Activated CD8-positive, alpha-beta memory T cell treated with anti-CD3 and anti-CD28 coated beads, Interleukin-2, amount 50 U/mL, for 24 hours (primary cell): ENCODE data around the gene SNX32.
A peak's percentile ranks its signal among the peaks of the same experiment; 100 is the strongest.
"Not testable (repeated sequence)": the region's sequence is repeated elsewhere in the genome, so short reads cannot be mapped to it uniquely, and the experiment has no call there.

Experiments used
- DNase-seq: peaks from one replicate; pipeline ENCODE4 v3.0.0-alpha.2; 2020; ENCODE audit errors: extremely low read depth

SNX32 gene

DNA sequence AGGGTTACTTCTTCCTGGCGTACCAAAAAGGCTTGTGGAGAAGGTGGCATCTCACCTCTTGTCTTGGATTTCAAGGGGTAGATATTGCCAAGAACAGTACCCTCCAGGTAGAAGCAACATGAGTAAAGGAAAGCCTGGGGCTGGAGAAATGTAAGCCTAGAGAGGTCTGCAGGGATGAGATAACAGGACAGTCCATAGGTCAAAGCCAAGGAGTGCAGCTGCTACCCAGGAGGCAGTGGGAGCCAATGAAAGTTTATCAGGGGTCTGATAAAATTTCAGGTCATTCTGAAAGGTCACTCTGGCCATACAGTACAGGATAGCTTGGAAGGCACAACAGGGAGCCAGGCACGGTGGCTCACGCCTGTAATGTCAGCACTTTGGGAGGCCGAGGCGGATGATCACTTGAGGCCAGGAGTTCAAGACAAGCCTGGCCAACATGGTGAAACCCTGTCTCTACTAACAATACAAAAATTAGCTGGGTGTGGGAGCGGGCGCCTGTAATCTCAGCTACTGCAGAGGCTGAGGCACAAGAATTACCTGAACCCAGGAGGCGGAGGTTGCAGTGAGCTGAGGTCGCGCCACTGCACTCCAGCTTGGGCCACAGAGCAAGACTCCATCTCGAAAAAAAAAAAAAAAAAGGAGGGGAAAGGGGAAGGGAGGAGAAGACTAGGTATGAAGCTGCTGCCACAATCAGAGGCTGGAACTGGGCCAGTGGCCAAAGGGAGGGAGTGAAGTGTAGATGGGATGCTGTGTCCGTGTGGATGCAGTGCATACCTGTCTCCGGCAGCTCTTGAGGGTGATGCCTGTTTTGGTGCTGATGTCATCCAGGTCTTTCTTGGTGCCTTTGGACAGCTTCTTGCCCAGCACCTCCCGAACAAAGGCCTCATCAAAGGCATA is 53.3 kb downstream of the SNX32 start:
- no peak for DNase-seq

DNA sequence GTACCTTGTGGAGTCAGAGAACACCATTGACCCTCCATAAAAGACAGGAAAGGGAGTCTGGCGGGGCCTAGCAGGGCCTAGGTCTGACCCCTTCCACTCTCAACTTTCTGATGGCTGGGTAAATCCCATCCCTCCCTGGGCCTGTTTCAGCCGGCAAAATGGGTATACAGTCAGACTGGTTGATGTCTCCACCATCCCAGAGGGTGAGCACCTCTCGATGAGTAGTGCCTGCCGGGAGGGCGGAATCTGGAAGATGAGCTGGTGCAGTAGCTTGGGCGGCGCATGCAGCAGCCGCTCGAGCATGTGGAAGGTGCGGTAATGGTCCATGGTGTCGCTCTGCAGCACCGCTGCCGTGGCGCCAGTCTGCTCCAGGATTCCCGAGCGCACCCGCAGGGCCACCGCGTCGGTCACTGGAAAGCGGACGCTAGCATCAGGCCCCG is 54.0 kb downstream of the SNX32 start:
- no peak for DNase-seq

DNA sequence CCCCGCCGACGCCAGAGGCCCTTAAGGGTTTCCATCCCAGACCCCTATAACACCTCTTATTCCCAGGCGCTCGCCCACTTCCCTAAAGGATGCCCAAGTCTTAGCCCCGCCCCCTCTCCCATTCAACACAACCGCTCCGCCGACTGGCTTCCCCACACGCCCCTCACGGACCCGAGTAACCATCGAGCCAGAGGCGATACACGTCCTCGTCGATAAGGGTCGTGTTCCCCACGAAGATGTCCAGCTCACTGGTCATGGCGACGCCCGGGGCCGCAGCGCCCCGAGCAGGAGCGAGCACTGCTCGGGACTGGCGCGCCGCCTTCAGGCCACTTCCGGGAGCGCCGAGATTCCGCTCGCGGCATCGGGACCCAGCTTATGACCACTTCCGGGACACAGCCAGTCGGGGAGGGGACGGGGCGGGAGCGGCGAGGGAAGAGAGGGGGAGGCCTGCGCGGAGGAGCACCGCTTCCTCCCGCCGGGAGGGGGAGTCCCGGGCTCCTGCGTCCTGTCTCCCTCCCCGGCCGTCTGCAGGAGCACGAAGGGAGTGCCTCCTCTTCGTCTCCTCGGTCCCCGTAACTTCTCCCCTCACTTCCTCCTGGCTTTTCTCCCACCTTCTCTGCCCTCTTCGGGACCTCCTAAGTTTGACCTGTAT is 54.5 kb downstream of the SNX32 start, which contains the start of gene FIBP:
FIBP (minus strand) TSS at position 309 of the 652 bp plus-strand sequence; CDS start at position 256, 53 bp downstream.
- DNase-seq, result peak; percentile 89

DNA sequence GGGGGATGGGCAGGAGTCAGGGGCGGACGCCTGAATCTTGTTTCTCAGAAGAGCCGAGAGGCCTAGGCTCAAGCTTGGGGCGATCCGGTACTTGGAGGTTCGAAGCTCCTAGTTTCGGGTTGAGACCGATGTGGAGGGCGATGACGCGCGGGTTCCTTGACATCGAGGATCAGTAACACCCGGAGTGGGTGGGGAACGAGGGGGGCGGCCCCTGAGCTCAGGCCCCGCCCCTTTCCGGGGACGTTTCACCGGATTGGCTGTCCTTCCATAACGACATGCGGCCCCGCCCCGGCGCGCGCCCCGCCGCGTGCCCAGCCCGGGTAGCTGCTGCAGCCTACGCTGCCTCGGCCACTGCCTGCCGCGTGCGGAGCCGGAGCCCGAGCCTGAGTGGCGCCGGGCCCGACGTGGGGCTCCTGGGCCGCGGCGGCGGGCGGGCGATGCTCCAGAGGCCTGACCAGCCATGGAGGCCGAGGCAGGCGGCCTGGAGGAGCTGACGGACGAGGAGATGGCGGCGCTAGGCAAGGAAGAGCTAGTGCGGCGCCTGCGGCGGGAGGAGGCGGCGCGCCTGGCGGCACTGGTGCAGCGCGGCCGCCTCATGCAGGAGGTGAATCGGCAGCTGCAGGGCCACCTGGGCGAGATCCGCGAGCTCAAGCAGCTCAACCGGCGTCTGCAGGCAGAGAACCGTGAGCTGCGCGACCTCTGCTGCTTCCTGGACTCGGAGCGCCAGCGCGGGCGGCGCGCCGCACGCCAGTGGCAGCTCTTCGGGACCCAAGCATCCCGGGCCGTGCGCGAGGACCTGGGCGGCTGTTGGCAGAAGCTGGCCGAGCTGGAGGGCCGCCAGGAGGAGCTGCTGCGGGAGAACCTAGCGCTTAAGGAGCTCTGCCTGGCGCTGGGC is 56.8 kb downstream of the SNX32 start, which contains the start of gene CCDC85B:
CCDC85B (plus strand) TSS at position 350 of the 895 bp plus-strand sequence; CDS start at position 461, 111 bp downstream.
- peak; percentile 97 for DNase-seq

DNA sequence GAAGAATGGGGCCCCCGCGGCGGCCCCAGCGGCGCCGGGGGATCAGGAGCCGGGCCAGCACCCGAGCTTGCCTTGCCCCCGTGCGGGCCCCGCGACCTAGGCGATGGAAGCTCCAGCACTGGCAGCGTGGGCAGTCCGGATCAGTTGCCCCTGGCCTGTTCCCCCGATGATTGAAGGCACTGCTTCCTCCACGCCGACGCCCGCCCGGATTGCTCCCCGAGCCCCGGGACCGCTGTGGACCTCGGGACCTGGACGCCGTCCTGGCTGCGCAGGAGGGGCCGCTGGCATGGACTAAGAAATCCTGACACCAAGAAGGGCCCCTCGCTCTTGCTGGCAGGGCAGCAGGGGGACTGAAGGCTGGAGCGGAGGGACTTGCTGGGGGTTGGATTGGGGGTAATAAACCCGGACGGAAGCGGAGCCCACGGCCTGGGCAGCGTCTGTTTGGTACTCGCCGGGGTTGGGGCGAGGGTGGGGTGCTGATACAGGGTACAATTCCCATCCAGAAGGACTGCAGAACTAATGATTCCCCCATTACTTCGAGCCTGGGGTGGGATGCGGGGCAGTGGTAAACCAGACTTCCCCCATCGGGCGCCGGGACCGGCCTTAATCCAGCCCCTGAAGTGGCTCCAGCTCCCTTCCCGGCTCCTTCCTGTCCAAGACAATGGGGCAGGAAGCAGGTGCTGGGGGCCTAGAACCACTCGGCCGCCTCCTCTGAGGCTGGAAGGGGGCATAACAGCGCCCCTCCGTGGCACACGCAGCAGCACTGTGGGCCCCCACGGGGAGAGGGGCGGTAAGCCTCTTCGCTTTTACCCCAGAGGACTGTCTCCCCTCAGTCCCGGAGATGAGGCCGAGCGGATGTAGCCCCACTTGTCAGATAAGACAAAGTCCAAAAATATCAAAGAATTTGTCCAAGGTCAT is 57.7 kb downstream of the SNX32 start:
- no peak for DNase-seq

DNA sequence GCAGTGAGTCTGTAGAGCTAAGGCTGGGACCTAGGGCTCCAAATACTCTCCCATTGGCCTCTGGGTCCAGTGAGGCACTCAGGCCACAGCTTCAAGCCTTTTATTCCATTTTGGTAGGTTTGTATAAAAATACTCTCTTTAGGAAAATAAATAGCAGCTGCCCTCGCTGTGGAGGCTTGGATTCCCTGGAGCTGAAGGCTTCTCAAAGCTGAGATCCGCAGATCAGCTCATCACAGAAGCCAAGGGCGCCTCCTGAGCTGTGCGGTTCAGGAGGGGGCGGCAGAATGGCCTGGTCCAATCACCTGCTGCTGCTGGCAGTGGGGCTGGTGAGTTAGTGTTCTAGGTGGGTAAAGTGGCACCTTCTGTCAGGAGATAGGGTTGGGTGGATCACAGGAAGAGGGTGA is 58.4 kb downstream of the SNX32 start:
- DNase-seq, result not testable (repeated sequence)

DNA sequence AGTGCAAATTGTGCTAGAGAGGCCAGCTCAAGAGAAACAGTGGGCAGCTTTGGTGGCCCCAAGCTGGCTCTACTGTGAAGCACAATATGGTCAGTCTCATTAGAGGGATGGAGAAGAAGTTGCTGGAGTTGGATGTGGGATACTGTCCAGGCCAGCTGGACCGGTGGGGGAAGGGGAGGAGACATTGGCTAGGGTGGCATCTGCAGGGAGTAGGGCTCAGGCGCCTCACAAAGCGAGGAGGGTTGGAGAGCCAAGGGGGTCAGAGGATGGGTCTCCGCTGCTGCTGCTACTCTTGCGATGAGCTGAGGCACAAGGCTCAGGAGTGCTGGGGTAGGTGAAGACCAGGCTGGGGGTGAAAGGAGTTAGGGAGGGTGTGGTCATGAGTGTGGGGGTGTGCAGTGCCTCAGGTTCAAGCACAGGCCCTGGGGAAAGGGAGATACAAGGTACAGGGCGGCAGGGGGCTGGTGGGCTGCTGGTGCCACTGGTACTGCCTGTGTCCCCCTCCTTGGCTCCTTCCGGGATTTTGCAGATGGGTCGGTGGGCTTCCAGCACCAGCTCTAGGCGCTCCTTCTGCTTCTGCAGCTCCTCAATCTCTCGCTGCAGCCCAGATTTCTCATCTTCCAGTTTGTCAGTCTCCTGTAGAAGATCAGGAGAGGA is 59.0 kb downstream of the SNX32 start:
- no peak for DNase-seq

DNA sequence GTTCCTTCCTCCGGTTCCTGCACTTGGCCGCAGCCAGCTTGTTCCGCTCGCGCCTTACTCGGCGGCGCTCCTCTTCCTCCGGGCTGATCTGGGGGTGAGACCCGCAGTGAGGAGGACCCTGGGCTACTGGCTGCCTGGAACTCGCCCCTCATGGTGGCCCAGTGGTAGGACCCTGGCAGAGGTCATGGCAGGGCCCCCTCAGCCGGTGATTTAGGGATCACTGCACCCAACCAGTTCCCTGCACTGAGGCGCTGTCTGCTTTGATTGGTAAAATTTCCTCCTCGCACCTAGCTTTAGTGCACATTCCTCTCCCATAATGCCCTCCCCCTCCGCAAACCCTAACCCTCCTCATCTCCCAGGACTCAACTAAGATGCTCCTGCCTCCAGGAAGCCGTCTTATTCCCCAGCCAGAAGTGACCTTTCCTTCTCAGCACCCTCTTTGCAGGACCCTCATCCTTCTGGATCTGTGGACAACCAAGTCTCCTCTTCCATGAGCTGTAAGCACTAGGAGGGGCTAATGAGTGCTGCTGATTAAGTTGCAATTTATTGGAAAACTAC is 60.4 kb downstream of the SNX32 start:
- DNase-seq, result no peak

DNA sequence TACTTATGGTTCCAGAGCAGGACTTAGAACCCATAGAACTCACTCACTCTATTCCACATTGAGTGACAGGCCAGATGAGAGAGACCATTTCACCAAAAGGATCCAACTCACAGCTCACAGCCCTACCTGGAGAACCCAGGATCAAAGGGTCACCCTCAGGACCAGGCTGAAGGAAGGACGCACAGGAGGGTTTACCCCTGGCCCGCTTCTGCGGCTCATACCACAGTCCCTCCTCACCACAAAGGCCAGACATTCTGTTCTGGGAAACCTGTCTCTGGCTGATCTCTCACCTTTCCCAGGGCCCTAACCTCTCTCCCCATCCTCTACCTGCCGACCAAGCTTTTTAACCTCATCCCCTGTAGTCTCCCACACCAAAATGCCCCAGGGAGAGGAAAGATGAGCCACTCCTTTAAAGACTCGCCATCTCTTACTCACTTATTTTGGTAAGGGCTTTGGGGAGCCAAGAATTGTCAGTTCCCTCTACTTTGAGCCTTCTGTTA is 61.8 kb downstream of the SNX32 start:
- no peak for DNase-seq

DNA sequence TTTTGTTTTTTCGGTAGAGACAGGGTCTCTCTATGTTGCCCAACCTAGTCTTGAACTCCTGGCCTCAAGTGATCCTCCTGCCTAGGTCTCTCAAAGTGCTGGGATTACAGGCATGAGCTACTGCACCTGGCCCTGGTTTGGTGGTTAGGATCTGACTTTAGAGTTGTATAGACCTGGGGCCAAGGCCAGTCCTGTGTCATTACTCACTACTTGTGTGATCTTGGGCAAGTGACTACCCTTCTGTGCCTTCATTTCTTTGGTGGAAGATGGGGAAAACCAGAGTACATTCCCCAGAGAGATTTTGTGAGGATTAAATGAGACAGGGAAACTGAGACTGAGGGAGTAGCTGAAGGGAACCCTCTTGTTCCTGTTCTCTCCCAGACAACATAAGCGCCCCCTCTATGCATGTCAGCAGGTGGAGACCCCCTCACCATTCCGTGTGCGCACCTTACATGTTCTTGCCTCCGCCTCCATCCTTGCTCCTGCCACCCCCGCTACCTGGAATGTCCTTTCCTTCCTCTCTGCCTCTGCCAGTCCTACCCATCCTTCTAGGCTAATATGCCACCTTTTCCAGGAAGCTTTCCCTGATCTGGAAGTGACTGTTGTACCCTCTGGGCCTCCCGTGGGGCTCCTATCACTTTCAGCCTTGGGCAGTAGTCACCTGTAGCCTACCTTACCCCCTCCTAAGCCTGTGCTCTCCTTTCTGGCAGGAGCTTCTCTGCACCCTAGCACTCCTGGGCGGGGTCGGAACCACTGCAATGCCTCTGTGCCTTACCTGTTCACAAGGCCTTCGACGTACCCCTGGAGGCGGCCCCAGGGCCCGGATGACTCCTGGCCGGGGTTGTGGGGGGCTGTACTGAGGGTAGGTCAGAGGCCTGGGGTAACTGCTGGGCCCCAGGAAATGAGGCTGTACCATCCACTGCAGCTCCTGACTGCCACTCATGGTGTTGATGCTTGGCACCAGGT is 62.6 kb downstream of the SNX32 start:
- no peak for DNase-seq

DNA sequence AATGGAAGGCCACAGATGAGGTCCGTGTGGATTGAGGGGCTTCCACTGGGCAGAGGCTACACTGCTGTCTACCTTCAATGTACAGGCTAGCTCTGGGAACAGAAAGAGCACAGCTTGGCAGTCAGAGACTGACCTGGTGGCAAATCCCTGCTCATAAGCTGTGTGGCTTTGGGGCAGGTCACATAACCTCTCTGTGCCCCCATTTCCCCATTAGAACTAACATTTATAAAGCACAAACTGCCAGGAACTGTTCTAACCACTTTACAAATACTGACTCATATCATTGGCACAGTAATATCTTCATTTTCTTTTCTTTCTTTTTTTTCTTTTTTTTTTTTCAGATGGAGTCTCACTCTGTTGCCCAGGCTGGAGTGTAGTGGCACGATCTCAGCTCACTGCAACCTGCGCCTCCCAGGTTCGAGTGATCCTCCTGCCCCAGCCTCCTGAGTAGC is 63.3 kb downstream of the SNX32 start:
- DNase-seq, result no peak

DNA sequence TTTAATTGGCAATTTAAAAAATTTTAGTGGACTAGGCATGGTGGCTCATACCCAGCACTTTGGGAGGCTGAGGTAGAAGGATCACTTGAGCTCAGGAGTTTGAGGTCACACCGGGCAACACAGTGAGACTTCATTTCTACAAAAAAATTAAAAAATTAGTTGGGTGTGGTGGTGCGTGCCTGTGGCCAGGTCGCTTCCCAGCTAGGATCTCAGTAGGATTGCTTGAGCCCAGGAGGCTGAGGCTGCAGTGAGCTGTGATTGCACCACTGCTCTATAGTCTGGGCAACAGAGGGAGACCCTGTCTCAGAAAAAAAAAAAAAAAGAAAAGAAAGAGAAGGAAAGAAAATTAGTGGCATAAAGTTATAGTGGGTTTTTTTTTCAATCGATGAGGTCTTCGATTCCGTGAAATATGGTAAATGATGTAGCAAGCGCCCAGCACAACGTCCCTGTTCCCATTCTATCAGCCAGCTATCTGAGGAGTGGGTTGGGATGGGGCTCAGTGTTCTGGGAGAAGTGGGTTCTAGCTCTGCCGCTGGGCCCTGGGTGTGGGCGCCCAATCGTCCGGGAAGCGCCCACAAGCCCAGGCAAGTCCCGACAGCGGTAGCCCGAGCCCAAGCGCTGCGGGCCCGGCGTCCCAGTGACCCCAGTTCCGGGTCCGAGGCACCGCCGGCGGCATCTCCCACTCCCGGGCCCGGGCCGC is 65.0 kb downstream of the SNX32 start:
- no peak for DNase-seq

DNA sequence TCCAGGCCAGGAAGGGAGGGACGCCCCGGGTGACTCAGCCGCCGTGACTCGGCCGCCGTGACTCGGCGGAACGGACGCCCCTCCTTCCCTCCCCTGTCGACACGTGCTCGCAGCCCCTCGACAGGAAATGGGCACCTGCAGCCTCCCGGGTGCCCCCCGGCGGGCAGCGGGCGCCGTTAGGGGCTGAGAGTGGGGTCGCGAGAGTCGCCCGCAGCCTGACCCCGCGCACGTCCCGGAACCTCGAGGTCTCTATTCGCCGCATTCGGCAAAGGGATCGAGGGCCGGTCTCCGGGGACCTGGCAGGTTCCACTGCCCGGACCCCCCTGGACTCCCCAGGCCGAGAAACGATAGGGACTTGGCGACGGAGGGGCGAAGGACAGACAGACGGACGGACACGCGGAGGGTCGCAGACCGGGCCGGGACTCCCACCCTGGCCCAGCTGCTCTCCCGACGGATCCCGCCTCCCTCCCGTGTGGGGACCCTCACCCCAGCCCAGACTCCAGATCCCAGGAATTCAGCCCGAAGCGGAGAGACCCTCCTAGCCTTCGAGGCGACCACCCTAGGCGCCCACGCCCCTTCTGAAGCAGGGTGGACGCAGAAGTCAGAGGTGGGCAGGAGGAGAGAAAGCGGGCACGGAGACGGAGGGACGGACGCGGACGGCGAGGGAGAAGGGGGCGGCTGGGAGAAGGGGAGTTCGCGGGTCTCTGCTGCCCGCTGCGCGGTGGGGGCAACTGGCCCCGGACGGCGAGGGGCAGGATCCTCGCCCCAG is 65.8 kb downstream of the SNX32 start:
- DNase-seq, result no peak

DNA sequence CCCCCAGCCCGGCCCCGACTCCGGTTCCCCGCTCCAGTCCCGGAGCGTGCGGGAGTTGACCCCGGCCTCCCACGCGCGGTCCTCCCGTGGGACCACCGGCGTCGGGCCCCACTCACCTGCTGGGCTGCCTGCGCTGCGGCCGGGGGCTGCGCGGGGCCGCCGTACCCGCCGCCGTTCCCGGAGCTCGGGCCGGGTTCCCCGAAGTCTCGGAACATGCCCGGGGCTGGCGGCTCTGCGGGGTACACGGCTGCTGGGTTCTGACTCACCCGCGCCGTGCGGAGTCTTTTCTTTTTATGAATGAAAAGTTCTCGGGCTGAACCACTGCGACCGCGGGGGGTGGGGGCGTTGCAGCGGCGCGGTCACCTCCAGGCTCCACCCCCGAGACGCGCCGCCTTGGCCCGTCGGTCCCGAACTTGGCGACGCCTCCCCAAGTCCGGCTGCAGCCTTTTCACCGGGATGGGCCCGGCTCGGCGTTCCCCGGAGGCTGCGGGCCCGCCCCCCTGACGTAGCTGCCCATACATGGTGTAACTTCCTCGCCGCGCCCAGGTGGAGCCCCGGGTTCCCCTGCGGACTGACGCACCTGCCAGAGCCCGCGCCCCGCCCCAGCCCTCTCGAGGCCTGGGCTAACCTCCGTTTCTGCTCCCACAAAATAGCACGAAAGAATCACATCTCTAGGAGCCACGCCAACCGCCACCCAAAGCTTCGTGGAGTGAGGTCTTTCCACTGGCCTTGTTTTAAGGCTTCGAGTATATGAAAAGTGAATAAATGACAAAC is 66.5 kb downstream of the SNX32 start, which contains the start of gene FOSL1:
FOSL1 (minus strand) TSS at position 264 of the 774 bp plus-strand sequence; CDS start at position 215, 49 bp downstream.
- peak; percentile 82 for DNase-seq

DNA sequence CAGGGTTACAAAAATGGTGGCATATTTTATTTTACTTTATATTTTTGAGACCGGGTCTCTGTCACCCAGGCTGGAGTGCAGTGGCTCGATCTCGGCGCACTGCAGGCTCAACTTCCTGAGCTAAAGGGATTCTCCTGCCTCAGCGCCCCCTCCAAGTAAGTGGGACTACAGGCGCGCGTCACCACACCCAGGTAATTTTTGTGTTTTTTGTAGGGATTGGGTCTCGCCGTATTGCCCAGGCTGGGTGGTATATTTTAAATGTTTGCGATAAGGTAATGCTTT is 67.1 kb downstream of the SNX32 start:
- DNase-seq, result no peak

DNA sequence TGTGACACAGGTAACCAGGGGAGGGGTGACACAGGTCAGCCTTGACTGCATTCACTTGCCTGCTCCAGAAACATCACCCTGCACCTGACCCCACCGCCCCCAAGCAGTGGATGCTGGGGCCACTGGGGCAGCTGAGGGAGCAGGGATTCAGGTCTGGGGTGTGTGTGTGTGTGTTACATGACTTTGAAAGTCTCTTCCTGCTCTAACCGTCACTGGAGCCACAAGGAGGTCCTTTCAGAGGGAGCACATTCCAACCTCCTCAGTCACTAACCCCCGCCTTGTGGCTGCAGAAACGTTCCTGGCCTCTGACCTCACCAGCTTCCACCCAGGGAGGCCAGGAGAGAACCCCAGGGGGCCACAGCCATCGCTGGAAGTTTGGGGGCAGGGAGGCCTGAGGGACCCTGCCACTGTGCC is 69.3 kb downstream of the SNX32 start:
- DNase-seq, result no peak
